Stomach smooth muscle (tissue), 2 donors: ENCODE data around the gene NF2.

ENCODE experiments used
- H3K27ac ChIP-seq: one replicate; pipeline ENCODE4 v1.7.0; 2013; ENCODE audit warnings: mild to moderate bottlenecking, low read length, inconsistent platforms
- H3K27me3 ChIP-seq, 2 donors: one replicate each; pipeline ENCODE4 v1.7.0; 2013; ENCODE audit warnings: low read length in 2 of 2; ENCODE audit not compliant: insufficient read depth in 2 of 2, control insufficient read depth in 1 of 2
- H3K36me3 ChIP-seq, 2 donors: one replicate each; pipeline ENCODE4 v1.7.0; 2013; ENCODE audit warnings: low read length in 2 of 2; ENCODE audit not compliant: control insufficient read depth in 2 of 2, insufficient read depth in 2 of 2
- H3K4me1 ChIP-seq: one replicate; pipeline ENCODE4 v1.7.0; 2013; ENCODE audit warnings: low read length; ENCODE audit not compliant: control insufficient read depth, insufficient read depth
- H3K4me3 ChIP-seq, 2 donors: one replicate each; pipeline ENCODE4 v1.7.0; 2013; ENCODE audit warnings: low read length in 2 of 2
- H3K9ac ChIP-seq, 2 donors: one replicate each; pipeline ENCODE4 v1.7.0; 2013; ENCODE audit warnings: low read length in 2 of 2, mild to moderate bottlenecking in 1 of 2
- H3K9me3 ChIP-seq, 2 donors: one replicate each; pipeline ENCODE4 v1.7.0; 2013; ENCODE audit warnings: low read length in 2 of 2; ENCODE audit not compliant: control insufficient read depth in 2 of 2
- donor health status: healthy.
- donor health status: Pancreatic carcinoma.

NF2 gene

GRCh38 chr22:29747832-29748231, 144.4 kb downstream of the NF2 start:
- Histone ChIP-seq H3K27ac (no peak overlapping the region), H3K36me3 (peaks cover 18 to 26% of the 10 kb centered on the region in 2 donors)

More at GRCh38 chr22:29747832-29748231, 144.4 kb downstream of the NF2 start:
- H3K4me1 ChIP-seq, result no peaks in the 10 kb centered on the region
- H3K4me3 ChIP-seq, result no peak overlapping the region
- H3K9ac ChIP-seq, result no peak overlapping the region
- H3K9me3 ChIP-seq, result no peaks in the 10 kb centered on the region
- no peaks in the 10 kb centered on the region for H3K27me3 ChIP-seq
